ENCODE measurements around the gene RNPEP.
"Not testable (repeated sequence)": the region's sequence is repeated elsewhere in the genome, so short reads cannot be mapped to it uniquely, and the experiment has no call there.

Gene RNPEP

DNA sequence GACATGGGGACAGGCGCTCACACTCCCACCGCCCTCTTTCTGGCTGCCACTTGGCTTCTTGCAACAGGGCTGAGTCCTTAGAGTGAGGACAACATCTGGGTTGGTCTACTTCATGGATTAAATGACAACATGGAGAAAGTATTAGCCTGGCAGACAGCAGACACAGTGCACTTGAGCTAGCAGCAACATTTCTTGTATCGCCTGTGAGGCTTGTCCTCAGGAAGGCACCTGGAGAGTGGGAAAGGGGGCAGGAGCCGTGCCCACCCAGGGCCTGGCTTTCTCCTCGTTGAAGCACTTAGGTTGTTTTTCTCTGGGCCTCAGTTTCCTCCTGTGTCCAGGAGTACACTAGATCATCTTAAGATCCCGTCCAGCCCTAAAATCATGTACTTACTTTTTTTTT, 31.6 kb downstream of the RNPEP start:
- peaks cover 37% of the 10 kb centered on the region for H3K4me1 ChIP-seq (ENCODE audit: control insufficient read depth, insufficient read depth, low read length)

DNA sequence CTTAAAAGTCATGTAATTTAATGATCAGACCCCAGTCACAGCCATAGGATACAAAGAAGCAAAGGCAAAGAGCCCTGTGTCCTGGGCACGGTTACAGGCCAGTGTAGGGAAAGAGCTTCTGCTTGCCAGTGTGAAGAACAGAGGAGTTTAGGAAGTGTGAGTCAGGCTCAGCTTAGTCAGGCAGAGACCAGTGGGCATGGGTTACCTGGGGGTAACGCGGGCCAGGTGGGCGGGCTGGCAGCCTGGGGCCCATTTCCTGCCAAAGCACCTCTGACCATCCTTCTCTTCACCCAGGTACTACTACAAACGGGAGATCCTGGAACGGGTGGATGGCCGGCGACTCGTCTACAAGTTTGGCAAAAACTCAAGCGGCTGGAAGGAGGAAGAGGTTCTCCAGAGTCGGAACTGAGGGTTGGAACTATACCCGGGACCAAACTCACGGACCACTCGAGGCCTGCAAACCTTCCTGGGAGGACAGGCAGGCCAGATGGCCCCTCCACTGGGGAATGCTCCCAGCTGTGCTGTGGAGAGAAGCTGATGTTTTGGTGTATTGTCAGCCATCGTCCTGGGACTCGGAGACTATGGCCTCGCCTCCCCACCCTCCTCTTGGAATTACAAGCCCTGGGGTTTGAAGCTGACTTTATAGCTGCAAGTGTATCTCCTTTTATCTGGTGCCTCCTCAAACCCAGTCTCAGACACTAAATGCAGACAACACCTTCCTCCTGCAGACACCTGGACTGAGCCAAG, 32.6 kb downstream of the RNPEP start:
- Histone ChIP-seq H3K9ac (ENCODE audit: low read depth, low read length) (no peak overlapping the region), H3K4me3 (ENCODE audit: low read depth, low read length) (no peak overlapping the region), H3K4me1 (ENCODE audit: control insufficient read depth, insufficient read depth, low read length) (peaks cover 30% of the 10 kb centered on the region), H3K36me3 (ENCODE audit: control insufficient read depth, insufficient read depth, low read length) (peaks cover 45% of the 10 kb centered on the region), H3K27me3 (ENCODE audit: control insufficient read depth, insufficient read depth, low read length) (no peaks in the 10 kb centered on the region), H3K9me3 (ENCODE audit: control insufficient read depth, insufficient read depth, low read length) (no peaks in the 10 kb centered on the region)

More for the DNA sequence above, 31.6 kb downstream of the RNPEP start:
- H3K27me3 ChIP-seq (ENCODE audit: control insufficient read depth, insufficient read depth, low read length) = no peaks in the 10 kb centered on the region
- H3K9me3 ChIP-seq (ENCODE audit: control insufficient read depth, insufficient read depth, low read length) = no peaks in the 10 kb centered on the region
- no peak overlapping the region for H3K4me3 ChIP-seq (ENCODE audit: low read depth, low read length)
- H3K9ac ChIP-seq (ENCODE audit: low read depth, low read length) = no peak overlapping the region
- H3K36me3 ChIP-seq (ENCODE audit: control insufficient read depth, insufficient read depth, low read length) = peaks cover 45% of the 10 kb centered on the region

DNA sequence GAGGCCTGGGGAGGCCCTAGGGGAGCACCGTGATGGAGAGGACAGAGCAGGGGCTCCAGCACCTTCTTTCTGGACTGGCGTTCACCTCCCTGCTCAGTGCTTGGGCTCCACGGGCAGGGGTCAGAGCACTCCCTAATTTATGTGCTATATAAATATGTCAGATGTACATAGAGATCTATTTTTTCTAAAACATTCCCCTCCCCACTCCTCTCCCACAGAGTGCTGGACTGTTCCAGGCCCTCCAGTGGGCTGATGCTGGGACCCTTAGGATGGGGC, 33.2 kb downstream of the RNPEP start:
- H3K4me3 ChIP-seq (ENCODE audit: low read depth, low read length) = no peak overlapping the region

DNA sequence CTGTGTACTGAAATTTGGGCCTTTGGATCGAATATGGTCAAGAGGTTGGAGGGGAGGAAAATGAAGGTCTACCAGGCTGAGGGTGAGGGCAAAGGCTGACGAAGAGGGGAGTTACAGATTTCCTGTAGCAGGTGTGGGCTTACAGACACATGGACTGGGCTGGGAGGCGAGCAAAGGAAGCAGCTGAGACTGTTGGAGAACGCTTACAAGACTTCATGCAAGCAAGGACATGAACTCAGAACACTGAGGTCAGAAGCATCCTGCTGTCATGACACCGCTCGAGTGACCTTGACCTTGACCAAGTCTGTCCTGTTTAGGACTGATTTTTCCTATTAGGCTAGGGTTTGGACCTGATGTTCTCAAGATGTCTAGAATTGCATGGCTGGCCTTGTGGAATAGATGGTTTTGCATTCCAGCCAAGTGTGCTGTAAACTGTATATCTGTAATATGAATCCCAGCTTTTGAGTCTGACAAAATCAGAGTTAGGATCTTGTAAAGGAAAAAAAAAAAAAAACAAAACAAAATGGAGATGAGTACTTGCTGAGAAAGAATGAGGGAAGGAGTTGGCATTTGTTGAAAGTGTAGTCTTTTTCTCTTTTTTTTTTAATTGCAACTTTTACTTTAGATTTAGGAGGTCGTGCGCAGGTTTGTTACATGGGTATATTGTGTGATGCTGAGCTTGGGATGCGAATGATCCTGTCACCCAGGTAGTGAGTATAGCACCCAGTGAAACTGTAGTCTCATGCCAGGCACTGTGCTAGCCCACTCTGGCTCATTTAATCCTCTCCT, 33.8 kb downstream of the RNPEP start:
- H3K27me3 ChIP-seq (ENCODE audit: control insufficient read depth, insufficient read depth, low read length) = no peaks in the 10 kb centered on the region
- peaks cover 45% of the 10 kb centered on the region for H3K36me3 ChIP-seq (ENCODE audit: control insufficient read depth, insufficient read depth, low read length)
- no peak overlapping the region for H3K9ac ChIP-seq (ENCODE audit: low read depth, low read length)
- H3K9me3 ChIP-seq (ENCODE audit: control insufficient read depth, insufficient read depth, low read length) = no peaks in the 10 kb centered on the region
- H3K4me1 ChIP-seq (ENCODE audit: control insufficient read depth, insufficient read depth, low read length) = peaks cover 30% of the 10 kb centered on the region
- no peak overlapping the region for H3K4me3 ChIP-seq (ENCODE audit: low read depth, low read length)

More for the DNA sequence above, 33.2 kb downstream of the RNPEP start:
- H3K9me3 ChIP-seq (ENCODE audit: control insufficient read depth, insufficient read depth, low read length) = no peaks in the 10 kb centered on the region
- H3K27me3 ChIP-seq (ENCODE audit: control insufficient read depth, insufficient read depth, low read length) = no peaks in the 10 kb centered on the region
- H3K4me1 ChIP-seq (ENCODE audit: control insufficient read depth, insufficient read depth, low read length) = peaks cover 30% of the 10 kb centered on the region
- H3K36me3 ChIP-seq (ENCODE audit: control insufficient read depth, insufficient read depth, low read length) = peaks cover 45% of the 10 kb centered on the region
- H3K9ac ChIP-seq (ENCODE audit: low read depth, low read length) = no peak overlapping the region

DNA sequence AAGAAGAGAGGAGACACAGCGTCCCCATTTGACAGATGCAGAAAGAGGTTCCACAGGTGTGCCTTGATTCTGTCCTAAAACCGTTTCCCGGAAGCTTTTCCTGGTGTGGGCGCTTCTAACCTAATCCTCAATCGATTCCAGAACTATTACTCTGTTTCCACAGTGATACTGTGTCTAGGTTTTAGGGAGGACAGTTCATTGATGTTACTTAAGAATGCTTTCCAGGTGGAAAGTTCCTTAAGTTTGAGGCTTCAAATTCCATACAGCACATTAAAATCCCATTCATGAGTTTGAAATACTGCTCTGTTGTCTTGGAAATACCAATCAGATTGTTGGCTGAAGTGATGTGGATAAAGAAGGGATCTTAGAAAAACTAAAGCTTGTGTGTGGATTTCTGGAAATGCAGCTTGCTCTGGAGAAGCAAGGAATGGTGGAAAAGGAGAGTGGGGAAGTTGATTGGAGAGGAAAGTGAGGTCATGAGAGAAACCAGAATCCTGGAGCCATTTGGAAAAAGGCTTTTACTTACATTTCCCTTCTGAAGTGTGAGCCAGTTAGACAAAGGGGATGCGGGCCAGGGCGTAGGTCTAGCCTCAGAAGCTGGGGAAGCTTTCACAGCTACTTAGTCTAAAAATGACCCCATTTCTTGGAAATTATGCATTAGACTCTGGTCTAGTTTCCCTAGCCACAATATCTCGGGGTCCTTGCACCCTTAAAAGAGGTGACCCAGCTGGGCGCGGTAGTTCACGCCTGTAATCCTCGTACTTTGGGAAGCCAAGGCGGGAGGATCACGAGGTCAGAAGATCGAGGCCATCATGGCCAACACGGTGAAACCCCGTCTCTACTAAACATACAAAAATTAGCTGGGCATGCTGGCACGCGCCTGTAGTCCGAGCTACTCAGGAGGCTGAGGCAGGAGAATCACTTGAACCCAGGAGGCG, 34.6 kb downstream of the RNPEP start:
- Histone ChIP-seq H3K36me3 (ENCODE audit: control insufficient read depth, insufficient read depth, low read length) (peaks cover 41% of the 10 kb centered on the region), H3K27me3 (ENCODE audit: control insufficient read depth, insufficient read depth, low read length) (no peaks in the 10 kb centered on the region), H3K4me1 (ENCODE audit: control insufficient read depth, insufficient read depth, low read length) (peaks cover 26% of the 10 kb centered on the region), H3K9ac (ENCODE audit: low read depth, low read length) (no peak overlapping the region), H3K4me3 (ENCODE audit: low read depth, low read length) (no peak overlapping the region), H3K9me3 (ENCODE audit: control insufficient read depth, insufficient read depth, low read length) (no peaks in the 10 kb centered on the region)

DNA sequence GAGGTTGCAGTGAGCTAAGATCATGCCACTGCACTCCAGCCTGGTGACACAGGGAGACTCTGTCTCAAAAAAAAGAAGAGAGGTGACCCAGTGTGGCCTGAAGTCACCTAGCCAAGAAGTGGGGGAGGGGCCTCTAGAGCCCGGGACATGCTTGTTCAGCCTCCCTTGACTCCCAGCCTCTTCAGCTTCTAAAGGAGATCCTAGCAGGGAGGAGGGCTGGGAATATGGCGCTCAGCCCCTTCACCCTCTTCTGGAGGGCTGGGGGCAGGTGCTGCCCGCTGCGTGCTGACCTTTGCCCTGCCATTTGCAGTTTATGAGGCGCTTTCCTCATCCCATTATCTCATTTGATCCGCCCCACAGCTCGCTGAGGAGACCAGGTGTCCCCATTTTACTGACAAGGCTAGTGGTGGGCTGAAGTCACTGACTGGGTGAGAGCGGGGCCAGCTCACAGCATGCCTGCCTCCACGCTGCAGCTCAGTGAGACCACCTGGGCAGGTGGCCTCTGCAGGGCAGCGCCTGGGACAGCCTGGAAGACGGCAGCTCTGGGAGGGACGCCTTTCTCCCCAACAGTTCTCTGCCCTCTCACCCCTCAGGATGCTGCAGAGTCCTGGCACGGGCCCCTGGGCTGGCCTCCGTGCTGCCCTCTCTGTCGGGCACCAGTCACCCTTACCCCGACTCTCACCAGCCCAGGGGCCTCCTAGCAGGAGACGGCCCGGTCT, 35.5 kb downstream of the RNPEP start:
- Histone ChIP-seq H3K9me3 (ENCODE audit: control insufficient read depth, insufficient read depth, low read length) (no peaks in the 10 kb centered on the region), H3K4me3 (ENCODE audit: low read depth, low read length) (no peak overlapping the region), H3K27me3 (ENCODE audit: control insufficient read depth, insufficient read depth, low read length) (no peaks in the 10 kb centered on the region), H3K9ac (ENCODE audit: low read depth, low read length) (peak overlapping the region; percentile 42), H3K4me1 (ENCODE audit: control insufficient read depth, insufficient read depth, low read length) (peaks cover 23% of the 10 kb centered on the region), H3K36me3 (ENCODE audit: control insufficient read depth, insufficient read depth, low read length) (peaks cover 33% of the 10 kb centered on the region)

DNA sequence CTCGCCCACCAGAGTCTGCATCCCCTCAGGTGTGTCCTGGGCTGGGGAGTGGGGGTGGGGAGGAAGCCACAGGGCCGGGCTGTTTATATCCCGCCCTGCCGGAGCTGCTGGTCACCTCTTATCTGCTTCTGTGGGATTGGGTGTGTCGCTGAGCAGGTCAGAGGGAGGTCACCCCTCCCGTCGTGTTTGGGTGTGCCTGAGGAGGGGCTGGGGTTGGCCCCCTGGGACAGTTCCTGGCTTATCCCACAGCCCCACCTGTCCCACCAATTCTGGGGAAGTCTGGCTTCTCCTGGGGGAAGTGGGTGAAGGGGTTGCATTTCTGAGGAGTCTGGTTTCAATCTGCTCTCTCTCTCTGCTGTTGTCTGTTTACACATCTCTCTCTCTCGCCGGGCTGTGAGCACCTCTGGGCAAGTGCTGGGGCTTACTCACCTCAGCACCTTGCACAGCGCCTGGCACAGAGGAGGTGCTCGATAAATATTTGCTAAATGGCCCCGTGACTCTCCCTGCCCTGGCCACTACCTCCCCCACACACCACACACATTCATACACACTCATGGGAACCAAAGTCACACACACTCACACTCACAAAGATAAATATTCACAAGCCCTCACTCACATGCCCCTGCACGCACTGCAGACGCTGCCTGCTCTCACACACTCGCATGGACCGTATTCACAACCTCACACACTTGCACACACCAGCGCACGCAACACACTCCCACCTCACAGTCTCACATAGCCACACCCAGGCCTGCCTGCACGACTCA, 36.2 kb downstream of the RNPEP start:
- H3K36me3 ChIP-seq (ENCODE audit: control insufficient read depth, insufficient read depth, low read length) = peaks cover 26% of the 10 kb centered on the region
- no peak overlapping the region for H3K4me3 ChIP-seq (ENCODE audit: low read depth, low read length)
- no peaks in the 10 kb centered on the region for H3K9me3 ChIP-seq (ENCODE audit: control insufficient read depth, insufficient read depth, low read length)
- H3K27me3 ChIP-seq (ENCODE audit: control insufficient read depth, insufficient read depth, low read length) = no peaks in the 10 kb centered on the region
- peak overlapping the region; percentile 42 for H3K9ac ChIP-seq (ENCODE audit: low read depth, low read length)
- H3K4me1 ChIP-seq (ENCODE audit: control insufficient read depth, insufficient read depth, low read length) = peaks cover 25% of the 10 kb centered on the region

DNA sequence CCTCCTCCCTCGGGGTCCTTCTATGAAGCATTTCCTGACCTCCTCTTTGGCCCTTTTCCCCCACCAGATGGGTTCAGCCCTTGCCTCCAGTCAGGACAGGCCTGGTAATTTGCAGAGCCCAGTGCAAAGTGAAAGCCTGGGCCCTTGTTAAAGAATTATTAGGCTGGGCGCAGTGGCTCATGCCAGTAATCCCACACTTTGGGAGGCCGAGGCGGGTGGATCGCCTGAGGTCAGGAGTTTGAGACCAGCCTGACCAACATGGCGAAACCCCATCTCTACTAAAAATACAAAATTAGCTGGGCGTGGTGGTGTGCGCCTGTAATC, 36.7 kb downstream of the RNPEP start:
- Histone ChIP-seq H3K4me1 (ENCODE audit: control insufficient read depth, insufficient read depth, low read length) (peaks cover 25% of the 10 kb centered on the region), H3K9ac (ENCODE audit: low read depth, low read length) (peak overlapping the region; percentile 41), H3K36me3 (ENCODE audit: control insufficient read depth, insufficient read depth, low read length) (peaks cover 20% of the 10 kb centered on the region)
- H3K4me3 ChIP-seq (ENCODE audit: low read depth, low read length); H3K9me3 ChIP-seq (ENCODE audit: control insufficient read depth, insufficient read depth, low read length); H3K27me3 ChIP-seq (ENCODE audit: control insufficient read depth, insufficient read depth, low read length): not testable (repeated sequence)

DNA sequence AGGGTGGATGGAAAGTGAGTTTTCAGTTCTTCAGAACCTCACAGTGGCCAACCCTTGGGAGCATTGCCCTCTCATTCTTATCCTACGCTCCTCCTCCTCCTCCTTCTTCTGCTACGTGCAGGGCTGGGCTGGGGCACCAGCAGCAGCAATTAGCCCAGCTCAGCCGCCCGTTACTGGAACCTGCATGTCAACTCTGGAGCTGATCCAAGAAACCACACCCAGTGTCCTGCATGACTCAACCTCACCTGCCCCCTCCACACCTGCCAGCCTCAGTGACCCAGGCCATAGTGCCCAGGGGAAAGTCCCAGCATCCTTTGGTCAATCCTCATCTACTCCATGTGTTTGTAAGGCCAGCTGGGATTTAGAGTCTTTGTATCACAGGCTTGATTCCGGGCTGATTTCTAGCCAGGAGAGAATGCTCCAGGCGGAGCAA, 40.6 kb downstream of the RNPEP start:
- Histone ChIP-seq H3K4me1 (ENCODE audit: control insufficient read depth, insufficient read depth, low read length) (peaks cover 14% of the 10 kb centered on the region), H3K4me3 (ENCODE audit: low read depth, low read length) (no peak overlapping the region), H3K9me3 (ENCODE audit: control insufficient read depth, insufficient read depth, low read length) (no peaks in the 10 kb centered on the region), H3K36me3 (ENCODE audit: control insufficient read depth, insufficient read depth, low read length) (no peaks in the 10 kb centered on the region), H3K9ac (ENCODE audit: low read depth, low read length) (no peak overlapping the region), H3K27me3 (ENCODE audit: control insufficient read depth, insufficient read depth, low read length) (no peaks in the 10 kb centered on the region)

DNA sequence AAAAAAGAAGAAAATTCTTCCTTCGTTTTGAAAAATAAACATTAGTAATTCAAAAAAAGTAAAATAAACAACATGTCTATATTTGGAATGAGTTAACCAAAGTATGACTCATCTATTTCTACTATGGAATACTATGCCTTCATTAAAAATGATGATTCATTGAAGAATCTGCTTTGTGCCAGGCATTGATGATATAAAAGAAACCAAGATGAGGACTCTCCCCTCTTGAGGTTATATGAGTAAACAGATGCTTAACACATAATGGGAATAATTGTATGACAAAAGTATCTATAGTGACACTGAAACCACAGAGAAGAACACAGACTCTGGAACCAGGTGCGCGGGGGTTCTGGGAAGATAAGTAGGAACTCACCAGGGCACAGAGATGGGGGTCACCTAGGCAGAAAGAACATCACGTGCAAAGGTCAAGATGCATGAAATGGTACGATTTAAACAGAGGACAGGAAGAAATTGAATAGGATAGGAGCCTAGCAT, 46.8 kb downstream of the RNPEP start:
- no peaks in the 10 kb centered on the region for H3K9me3 ChIP-seq (ENCODE audit: control insufficient read depth, insufficient read depth, low read length)
- no peaks in the 10 kb centered on the region for H3K4me1 ChIP-seq (ENCODE audit: control insufficient read depth, insufficient read depth, low read length)
- no peaks in the 10 kb centered on the region for H3K27me3 ChIP-seq (ENCODE audit: control insufficient read depth, insufficient read depth, low read length)
- H3K36me3 ChIP-seq (ENCODE audit: control insufficient read depth, insufficient read depth, low read length) = no peaks in the 10 kb centered on the region
- H3K4me3 ChIP-seq (ENCODE audit: low read depth, low read length) = no peak overlapping the region
- H3K9ac ChIP-seq (ENCODE audit: low read depth, low read length) = no peak overlapping the region

All from iPS-15b (cell line).